Large intestine (tissue), 3 donors: ENCODE results near the gene TRMT1L. TPM values are rescaled to one million over a fixed set of nuclear protein-coding genes. Genes with fewer than 3 reads are reported as not detected.

ENCODE experiments used
- DNase-seq, 2 donors: peaks; one replicate each; pipeline versions ENCODE4 v3.0.0 to v3.0.0-alpha.2; 2013
- H3K27ac ChIP-seq: one replicate; pipeline ENCODE4 v1.5.1; 2013; ENCODE audit warnings: low read length
- H3K27me3 ChIP-seq: 2 replicates; pipeline ENCODE4 v1.6.1; 2013; ENCODE audit warnings: low read length; ENCODE audit not compliant: control insufficient read depth, insufficient read depth
- H3K36me3 ChIP-seq: 2 replicates; pipeline ENCODE4 v1.6.1; 2013; ENCODE audit warnings: low read length; ENCODE audit not compliant: control insufficient read depth, insufficient read depth
- H3K4me1 ChIP-seq: one replicate; pipeline ENCODE4 v1.6.1; 2013; ENCODE audit warnings: low read length; ENCODE audit not compliant: control insufficient read depth, insufficient read depth
- H3K4me3 ChIP-seq: one replicate; pipeline ENCODE4 v1.5.1; 2013; ENCODE audit warnings: low read length
- H3K9me3 ChIP-seq: one replicate; pipeline ENCODE4 v1.6.1; 2013; ENCODE audit warnings: mild to moderate bottlenecking, low read depth, low read length, moderate library complexity; ENCODE audit not compliant: control insufficient read depth
- WGBS: methylation state at CpG from one replicate; pipeline ENCODE4 v1.1.5; 2013; ENCODE audit warnings: low lambda C conversion rate; ENCODE audit not compliant: insufficient coverage; 5-methylcytosine and 5-hydroxymethylcytosine counted together
- polyA plus RNA-seq: library from polyadenylated mRNA; unstranded; fragments of 120-200 nt; gene quantifications from one replicate; pipeline ENCODE4 v1.2.1, GENCODE V29; 2013

Gene TRMT1L
- polyA plus RNA-seq, 1 donor, result 15.9 TPM

DNA sequence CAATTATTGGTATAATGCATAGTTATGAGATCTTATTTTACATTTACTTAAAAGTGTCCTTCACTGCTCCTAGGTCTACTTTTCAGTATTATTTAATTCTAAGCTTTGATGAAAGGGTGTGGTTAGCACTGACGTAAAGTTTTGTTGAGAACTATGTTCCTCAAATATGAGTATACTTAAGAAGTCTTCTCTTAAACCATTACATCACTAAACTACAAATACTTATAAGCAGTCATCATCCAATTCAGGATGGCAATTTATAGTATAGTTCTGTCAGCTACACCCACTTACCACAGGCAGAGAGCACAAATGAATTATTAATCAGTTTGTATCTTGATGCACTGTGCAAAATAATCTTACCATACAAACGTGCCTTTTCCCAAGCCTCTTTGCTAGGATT, 27.0 kb downstream of the TRMT1L start:
- no peaks in the 10 kb centered on the region for H3K4me1 ChIP-seq
- 100% methylated on average over 1 of the region's 2 CpGs for WGBS
- peaks cover 14% of the 10 kb centered on the region for H3K9me3 ChIP-seq
- H3K27me3 ChIP-seq, result no peaks in the 10 kb centered on the region
- peaks cover 49% of the 10 kb centered on the region for H3K36me3 ChIP-seq
- no peak overlapping the region for H3K27ac ChIP-seq
- DNase-seq, result no peak
- no peak overlapping the region for H3K4me3 ChIP-seq

DNA sequence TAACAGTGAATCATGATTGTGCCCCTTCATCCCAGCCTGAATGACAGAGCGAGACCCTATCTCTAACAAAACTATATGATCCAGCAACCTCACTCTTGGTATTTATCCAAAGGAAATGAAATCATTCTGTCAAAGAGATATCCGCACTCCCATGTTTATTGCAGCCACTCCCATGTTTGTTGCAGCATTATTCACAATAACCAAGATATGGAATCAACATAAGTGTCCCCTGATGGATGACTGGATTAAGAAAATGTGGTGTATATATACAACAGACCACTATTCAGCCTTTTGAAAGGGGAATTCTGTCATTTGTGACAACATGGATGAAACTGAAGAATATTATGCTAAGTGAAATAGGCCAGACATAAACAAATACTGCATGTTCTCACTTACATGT, 44.4 kb downstream of the TRMT1L start:
- no peak for DNase-seq
- no CpG with 5 or more reads among the region's 2 CpGs for WGBS

DNA sequence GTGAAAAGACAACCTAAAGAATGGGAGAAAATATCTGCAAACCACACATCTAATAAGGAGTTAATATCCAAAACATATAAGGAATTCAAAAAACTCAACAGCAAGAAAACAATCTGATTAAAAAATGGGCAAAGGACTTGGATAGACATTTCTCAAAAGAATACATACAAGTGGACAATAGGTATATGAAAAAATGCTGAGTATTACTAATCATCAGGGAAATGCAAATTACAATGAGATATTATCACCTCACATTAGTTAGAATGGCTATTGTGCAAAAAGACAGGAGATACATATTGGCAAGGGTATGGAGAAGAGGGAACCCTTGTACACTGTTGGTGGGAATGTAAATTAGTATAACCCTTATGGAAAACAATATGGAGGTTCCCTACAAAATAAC, 44.9 kb downstream of the TRMT1L start:
- Histone ChIP-seq H3K36me3 (peaks cover 2% of the 10 kb centered on the region), H3K9me3 (peaks cover 15% of the 10 kb centered on the region), H3K27me3 (no peaks in the 10 kb centered on the region), H3K27ac (no peak overlapping the region), H3K4me3 (no peak overlapping the region), H3K4me1 (no peaks in the 10 kb centered on the region)
- no peak for DNase-seq

More for the DNA sequence above, 44.4 kb downstream of the TRMT1L start:
- Histone ChIP-seq H3K36me3 (peaks cover 2% of the 10 kb centered on the region), H3K27ac (no peak overlapping the region), H3K4me1 (no peaks in the 10 kb centered on the region), H3K27me3 (no peaks in the 10 kb centered on the region), H3K9me3 (peaks cover 15% of the 10 kb centered on the region), H3K4me3 (no peak overlapping the region)

DNA sequence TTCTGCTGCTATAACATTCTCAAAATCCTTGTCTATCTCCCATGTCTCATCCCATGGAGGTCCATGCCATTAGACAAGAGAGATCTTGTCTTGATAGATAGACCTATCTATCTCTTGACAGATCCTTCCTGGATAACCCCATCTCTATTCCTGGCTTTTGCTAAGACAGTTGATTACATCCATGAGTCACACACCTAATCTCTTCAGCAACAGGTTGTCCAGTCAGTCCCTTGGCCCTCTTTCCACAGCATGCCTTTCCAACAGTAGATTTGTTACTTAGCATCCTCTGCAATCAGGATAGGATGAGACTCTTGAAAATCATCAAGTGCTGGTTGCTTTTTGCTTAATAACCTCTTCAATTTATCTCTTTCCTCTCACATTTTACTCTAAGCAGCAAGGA, 46.6 kb downstream of the TRMT1L start:
- Histone ChIP-seq H3K27me3 (no peaks in the 10 kb centered on the region), H3K9me3 (peaks cover 15% of the 10 kb centered on the region), H3K4me3 (no peak overlapping the region), H3K36me3 (no peaks in the 10 kb centered on the region), H3K4me1 (no peaks in the 10 kb centered on the region), H3K27ac (no peak overlapping the region)
- DNase-seq, result no peak

DNA sequence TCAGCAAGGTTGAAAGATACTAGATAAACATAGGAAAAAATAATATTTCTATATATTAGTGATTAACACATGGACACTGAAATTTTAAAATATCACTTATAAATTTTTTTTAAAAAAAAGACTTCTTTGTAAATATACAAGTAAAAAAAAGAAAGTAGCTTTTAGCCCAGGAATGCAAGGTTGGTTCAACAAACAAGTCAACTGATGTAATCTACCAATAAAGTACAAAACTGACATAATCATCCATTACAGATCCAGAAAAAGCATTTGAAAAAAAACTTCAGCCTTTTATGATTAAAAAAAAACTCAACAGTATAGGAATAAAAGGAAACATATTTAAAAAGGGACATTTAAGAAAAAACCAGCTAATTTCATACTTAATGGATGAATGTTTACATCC, 48.4 kb downstream of the TRMT1L start:
- H3K27me3 ChIP-seq, result no peaks in the 10 kb centered on the region
- peaks cover 9% of the 10 kb centered on the region for H3K36me3 ChIP-seq
- H3K4me1 ChIP-seq, result no peaks in the 10 kb centered on the region
- H3K9me3 ChIP-seq, result peaks cover 15% of the 10 kb centered on the region
- no peak for DNase-seq
- no peak overlapping the region for H3K4me3 ChIP-seq
- H3K27ac ChIP-seq, result no peak overlapping the region

DNA sequence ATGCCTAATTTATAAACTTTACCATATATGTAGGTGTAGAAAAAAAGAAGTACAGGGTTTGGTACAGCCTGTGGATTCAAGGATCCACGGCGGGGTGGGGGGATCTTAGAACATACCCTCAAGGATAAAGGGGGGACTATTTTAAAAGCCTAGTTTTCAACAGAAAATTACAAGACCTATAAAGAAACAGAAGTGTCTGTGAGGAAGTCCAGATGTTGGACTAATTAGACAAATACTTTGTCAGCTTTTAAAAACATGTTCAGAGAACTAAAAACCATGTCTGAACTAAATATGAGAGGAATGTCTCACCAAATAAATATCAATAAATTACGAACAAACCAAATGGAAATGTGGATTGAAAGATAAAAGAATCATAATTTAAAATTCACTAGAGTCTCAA, 51.6 kb downstream of the TRMT1L start:
- Histone ChIP-seq H3K4me1 (no peaks in the 10 kb centered on the region), H3K9me3 (peaks cover 15% of the 10 kb centered on the region)
- 86% methylated on average over 1 of the region's 3 CpGs for WGBS

DNA sequence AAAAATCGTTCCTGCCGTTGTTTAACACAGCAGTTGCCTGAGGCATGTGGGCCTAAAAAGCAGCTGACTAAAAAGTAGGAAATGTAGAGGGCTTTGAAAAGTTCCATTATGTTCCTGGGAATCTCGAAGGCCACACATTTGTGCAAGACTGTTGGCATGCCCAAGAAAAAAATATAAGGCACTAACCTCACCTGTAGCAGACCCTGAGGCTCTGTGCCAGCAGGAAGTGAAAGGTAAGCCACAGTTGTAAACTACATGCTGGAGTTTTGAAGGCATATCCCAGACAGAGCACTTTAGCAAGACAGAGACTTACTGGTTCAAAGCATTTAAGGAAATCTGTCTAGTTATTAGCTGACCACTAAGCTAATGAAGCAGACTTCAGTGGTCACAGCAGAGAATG, 52.7 kb downstream of the TRMT1L start:
- Histone ChIP-seq H3K4me1 (no peaks in the 10 kb centered on the region), H3K27me3 (no peaks in the 10 kb centered on the region), H3K4me3 (no peak overlapping the region), H3K27ac (no peak overlapping the region), H3K36me3 (peaks cover 19% of the 10 kb centered on the region), H3K9me3 (peaks cover 14% of the 10 kb centered on the region)
- no CpG with 5 or more reads among the region's 3 CpGs for WGBS
- no peak for DNase-seq

More for the DNA sequence above, 51.6 kb downstream of the TRMT1L start:
- no peak overlapping the region for H3K27ac ChIP-seq
- peaks cover 17% of the 10 kb centered on the region for H3K36me3 ChIP-seq
- no peak overlapping the region for H3K4me3 ChIP-seq
- DNase-seq, result no peak
- H3K27me3 ChIP-seq, result no peaks in the 10 kb centered on the region

DNA sequence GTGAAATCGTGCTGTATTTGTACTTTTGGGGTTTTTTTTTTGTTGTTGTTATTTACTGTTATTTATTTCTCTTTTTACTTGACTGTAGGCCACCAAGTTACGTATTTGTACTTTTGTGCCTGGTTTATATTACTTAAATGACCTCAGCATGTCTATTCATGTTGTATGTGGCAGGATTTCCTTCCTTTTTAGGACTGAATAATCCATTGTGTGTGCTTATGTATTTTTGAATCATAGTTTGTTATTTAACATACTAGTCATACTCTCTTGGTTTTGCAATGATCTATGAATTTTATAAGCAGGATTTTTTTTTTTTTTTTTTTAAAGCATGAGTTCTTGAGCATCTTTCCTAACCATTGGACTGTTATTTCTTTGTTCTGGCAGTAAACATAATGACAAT, 60.2 kb downstream of the TRMT1L start:
- Histone ChIP-seq H3K9me3 (no peaks in the 10 kb centered on the region), H3K36me3 (peaks cover 27% of the 10 kb centered on the region), H3K4me1 (no peaks in the 10 kb centered on the region), H3K4me3 (no peak overlapping the region), H3K27ac (no peak overlapping the region), H3K27me3 (no peaks in the 10 kb centered on the region)
- 100% methylated on average over 1 of the region's 2 CpGs for WGBS
- DNase-seq, result no peak

DNA sequence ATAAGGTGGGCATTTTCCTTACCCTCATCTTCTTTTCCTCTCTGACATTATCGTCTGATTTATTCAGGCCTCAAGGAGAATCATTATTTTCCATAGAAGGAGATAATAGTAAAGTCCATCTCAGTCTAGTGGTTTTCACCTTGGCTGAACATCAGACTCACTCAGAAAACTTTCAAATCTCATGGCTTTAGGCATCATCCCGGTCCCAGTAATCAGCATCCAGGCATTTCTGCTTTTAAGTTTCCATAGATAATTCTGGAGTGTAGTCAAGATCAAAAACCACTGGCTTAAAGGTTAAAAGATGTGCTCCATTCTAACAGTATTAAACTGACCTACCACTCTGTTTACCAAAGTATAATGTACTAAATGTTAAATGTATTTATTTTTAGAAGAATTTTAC, 62.0 kb downstream of the TRMT1L start:
- 100% methylated on average over 2 of the region's 2 CpGs for WGBS
- no peak overlapping the region for H3K4me3 ChIP-seq
- no peaks in the 10 kb centered on the region for H3K4me1 ChIP-seq
- no peaks in the 10 kb centered on the region for H3K27me3 ChIP-seq
- peaks cover 24% of the 10 kb centered on the region for H3K36me3 ChIP-seq
- DNase-seq, result no peak
- H3K9me3 ChIP-seq, result no peaks in the 10 kb centered on the region
- H3K27ac ChIP-seq, result no peak overlapping the region

DNA sequence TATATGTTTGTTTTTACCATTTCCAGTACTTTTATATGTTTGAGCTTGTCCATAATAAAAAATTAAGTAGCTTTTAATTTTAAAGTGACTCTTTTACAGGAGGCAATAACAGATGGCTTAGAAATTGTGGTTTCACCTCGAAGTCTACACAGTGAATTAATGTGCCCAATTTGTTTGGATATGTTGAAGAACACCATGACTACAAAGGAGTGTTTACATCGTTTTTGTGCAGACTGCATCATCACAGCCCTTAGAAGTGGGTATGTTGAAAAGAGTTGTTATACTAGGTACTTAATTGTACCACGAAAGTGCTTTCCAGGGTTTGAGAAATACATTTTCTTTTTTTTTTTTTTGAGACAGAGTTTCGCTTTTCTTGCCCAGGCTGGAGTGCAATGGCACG, 65.3 kb downstream of the TRMT1L start:
- H3K27ac ChIP-seq, result no peak overlapping the region
- 80% methylated on average over 1 of the region's 5 CpGs for WGBS
- peaks cover 25% of the 10 kb centered on the region for H3K36me3 ChIP-seq
- H3K4me1 ChIP-seq, result no peaks in the 10 kb centered on the region
- H3K9me3 ChIP-seq, result no peaks in the 10 kb centered on the region
- no peak overlapping the region for H3K4me3 ChIP-seq
- H3K27me3 ChIP-seq, result no peaks in the 10 kb centered on the region
- no peak for DNase-seq

DNA sequence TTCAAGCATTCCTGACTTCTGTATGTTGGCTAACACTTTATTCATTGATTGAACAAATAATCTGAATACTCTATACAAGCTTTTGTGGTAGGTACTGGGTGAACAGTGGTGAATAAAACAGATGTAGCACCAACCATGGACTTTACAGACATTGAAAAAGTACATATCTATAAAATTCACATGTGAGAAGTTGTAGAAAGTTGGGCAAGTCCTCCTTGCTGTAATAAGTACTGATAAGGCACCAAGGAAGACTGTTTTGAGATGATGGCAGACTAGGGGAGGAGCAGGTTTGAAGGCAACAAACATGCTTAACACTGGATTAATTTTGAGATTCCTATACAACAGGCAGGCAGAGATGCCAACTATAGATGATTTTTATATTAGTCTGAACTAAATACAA, 69.0 kb downstream of the TRMT1L start:
- no peak overlapping the region for H3K4me3 ChIP-seq

More for the DNA sequence above, 69.0 kb downstream of the TRMT1L start:
- Histone ChIP-seq H3K27me3 (no peaks in the 10 kb centered on the region), H3K4me1 (no peaks in the 10 kb centered on the region), H3K36me3 (peaks cover 13% of the 10 kb centered on the region), H3K27ac (no peak overlapping the region), H3K9me3 (no peaks in the 10 kb centered on the region)
- DNase-seq, result no peak
